GM19328 (cell line): Measurements from ENCODE around the gene NHERF2.

Experiments
- ATAC-seq: cut with Tn5 transposase; IDR thresholded peaks from one replicate; pipeline ENCODE4 v1.9.1; 2021; ENCODE audit warnings: mild to moderate bottlenecking, moderate library complexity; ENCODE audit not compliant: unreplicated experiment

Gene NHERF2

GRCh38 chr16:2078691-2079090 is 52.0 kb downstream of the NHERF2 start:
- no peak for ATAC-seq

- no peak for ATAC-seq
Measured at GRCh38 chr16:2079311-2079800, 52.7 kb downstream of the NHERF2 start.

- ATAC-seq: no peak
Measured at GRCh38 chr16:2079991-2080390, 53.3 kb downstream of the NHERF2 start.

GRCh38 chr16:2081201-2082084 is 54.7 kb downstream of the NHERF2 start:
- ATAC-seq: no peak

- no peak for ATAC-seq
Measured at GRCh38 chr16:2082171-2082982, 55.7 kb downstream of the NHERF2 start.

- ATAC-seq: no peak
Measured at GRCh38 chr16:2082983-2083364, 56.3 kb downstream of the NHERF2 start.

- no peak for ATAC-seq
Measured at GRCh38 chr16:2083409-2083808, 56.7 kb downstream of the NHERF2 start.

GRCh38 chr16:2083876-2084780 is 57.4 kb downstream of the NHERF2 start:
- ATAC-seq: no peak

GRCh38 chr16:2084895-2085625 is 58.4 kb downstream of the NHERF2 start:
- no peak for ATAC-seq

- no peak for ATAC-seq
Measured at GRCh38 chr16:2085669-2086068, 59.0 kb downstream of the NHERF2 start.

- no peak for ATAC-seq
Measured at GRCh38 chr16:2086106-2086742, 59.5 kb downstream of the NHERF2 start.

- ATAC-seq: no peak
Measured at GRCh38 chr16:2086812-2087747, 60.4 kb downstream of the NHERF2 start.

- ATAC-seq: no peak
Measured at GRCh38 chr16:2087748-2088631, 61.3 kb downstream of the NHERF2 start.
